ENCODE measurements around the gene LSAMP. TPM values are rescaled to one million over a fixed set of nuclear protein-coding genes. Genes with fewer than 3 reads are reported as not detected.

LSAMP gene
- total and polyA plus RNA-seq, 2 experiments from 2014 or later: 2.0 to 2.9 TPM

GRCh38 chr3:116103868-116104530 is 341.3 kb downstream of the LSAMP start:
- Mint-ChIP-seq H3K4me3 (no peak overlapping the region), H3K27ac (no peak overlapping the region), H3K4me1 (peaks cover 17% of the 10 kb centered on the region), H3K36me3 (ENCODE audit: low read depth) (no peaks in the 10 kb centered on the region), H3K27me3 (ENCODE audit: insufficient read depth, low read depth, poor library complexity) (no peaks in the 10 kb centered on the region), H3K9me3 (no peaks in the 10 kb centered on the region)
- no peak overlapping the region for H3K4me3 ChIP-seq
- TF ChIP-seq CREB1 (CRISPR knock-in tag; IDR thresholded peaks at IDR 0.05; ENCODE audit: low read depth) (no peak), NANOG (IDR thresholded peaks at IDR 0.05; ENCODE audit: borderline replicate concordance) (no peak), CTCF (conservative IDR thresholded peaks at IDR 0.05; ENCODE audit: low read depth in 2 of 2) (no peak), ZNF331 (CRISPR knock-in tag; IDR thresholded peaks at IDR 0.05; ENCODE audit: low read depth) (no peak), ZNF114 (CRISPR knock-in tag; IDR thresholded peaks at IDR 0.05) (no peak), EZH2 (IDR thresholded peaks at IDR 0.05; ENCODE audit: low read depth, unreplicated experiment) (no peak), REST (IDR thresholded peaks at IDR 0.05; ENCODE audit: unreplicated experiment) (no peak), POLR2AphosphoS5 (IDR thresholded peaks at IDR 0.05; ENCODE audit: low read depth) (no peak), STAT1 (IDR thresholded peaks at IDR 0.05; ENCODE audit: unreplicated experiment) (no peak), JUNB (IDR thresholded peaks at IDR 0.05; ENCODE audit: unreplicated experiment) (no peak), ETS1 (IDR thresholded peaks at IDR 0.05) (no peak), ZNF462 (CRISPR knock-in tag; IDR thresholded peaks at IDR 0.05) (no peak), EZH2phosphoT487 (IDR thresholded peaks at IDR 0.05; ENCODE audit: unreplicated experiment) (no peak)
- ATAC-seq: no peak
- peaks cover 15% of the 10 kb centered on the region for H3K4me1 ChIP-seq (ENCODE audit: insufficient read depth)
- no peaks in the 10 kb centered on the region for H3K9me2 ChIP-seq (ENCODE audit: insufficient read depth)
- H2AFZ ChIP-seq: no peak overlapping the region
- no peak for DNase-seq (ENCODE audit: low spot score)
- H3K27ac ChIP-seq (ENCODE audit: low read depth): no peak overlapping the region
- H4K20me1 ChIP-seq (replicated peaks; ENCODE audit: insufficient read depth): no peaks in the 10 kb centered on the region
- no peaks in the 10 kb centered on the region for H3K36me3 ChIP-seq (ENCODE audit: insufficient read depth)
- no peak overlapping the region for H3K4me2 ChIP-seq
- H3F3A ChIP-seq (replicated peaks; ENCODE audit: low read depth): no peaks in the 10 kb centered on the region
- no peaks in the 10 kb centered on the region for H3K27me3 ChIP-seq (ENCODE audit: insufficient read depth)
- no peaks in the 10 kb centered on the region for H3K79me2 ChIP-seq (replicated peaks; ENCODE audit: insufficient read depth)
